AG04450 (cell line): Measurements from ENCODE around the gene RGCC. TPM values are rescaled to one million over a fixed set of nuclear protein-coding genes. Genes with fewer than 3 reads are reported as not detected.
"Not testable (repeated sequence)": the region's sequence is repeated elsewhere in the genome, so short reads cannot be mapped to it uniquely, and the experiment has no call there.

Experiments
- CTCF ChIA-PET: fragments of 300-600, 350-600 bp; formaldehyde crosslinking; extraction: SDS; loops from one replicate; lab custom pipeline; 2022; ENCODE audit warnings: antibody characterized with exemption, inconsistent platforms; lab: Charles Lee
- POLR2A ChIA-PET: fragments of 350-600 bp; formaldehyde crosslinking; extraction: SDS; loops from one replicate; lab custom pipeline; 2021; ENCODE audit warnings: antibody characterized with exemption, inconsistent platforms; lab: Yijun Ruan, JAX
- DNase-seq: peaks from one replicate; pipeline ENCODE4 v3.0.0-alpha.2; 2011; ENCODE audit warnings: low read depth, low spot score
- H3K27ac ChIP-seq: one replicate; pipeline ENCODE4 v1.5.1; 2012; ENCODE audit warnings: low read depth, low read length, control low read depth
- H3K27me3 ChIP-seq: one replicate; pipeline ENCODE4 v1.6.0; 2012; ENCODE audit warnings: low read length; ENCODE audit not compliant: control insufficient read depth, insufficient read depth
- H3K4me3 ChIP-seq: 2 replicates; pipeline ENCODE4 v1.5.1; 2011; ENCODE audit warnings: mild to moderate bottlenecking, low read depth, low read length, control low read depth
- H3K9me3 ChIP-seq: 2 replicates; pipeline ENCODE4 v1.5.1; 2012; ENCODE audit warnings: low read length; ENCODE audit not compliant: control insufficient read depth, insufficient read depth
- polyA plus RNA-seq: library from polyadenylated mRNA; depleted of rRNA; stranded (reverse); fragments of >200 nt; gene quantifications from 2 replicates; pipeline ENCODE4 v1.2.3, GENCODE V29; 2011
- TF ChIP-seq, protein P1 (sequence below): IDR thresholded peaks from 2 replicates; pipeline ENCODE4 v1.5.1; 2011; ENCODE audit warnings: low read depth, low read length, control low read depth, inconsistent platforms

Gene RGCC
- polyA plus RNA-seq, 1 experiment: 141 TPM

DNA sequence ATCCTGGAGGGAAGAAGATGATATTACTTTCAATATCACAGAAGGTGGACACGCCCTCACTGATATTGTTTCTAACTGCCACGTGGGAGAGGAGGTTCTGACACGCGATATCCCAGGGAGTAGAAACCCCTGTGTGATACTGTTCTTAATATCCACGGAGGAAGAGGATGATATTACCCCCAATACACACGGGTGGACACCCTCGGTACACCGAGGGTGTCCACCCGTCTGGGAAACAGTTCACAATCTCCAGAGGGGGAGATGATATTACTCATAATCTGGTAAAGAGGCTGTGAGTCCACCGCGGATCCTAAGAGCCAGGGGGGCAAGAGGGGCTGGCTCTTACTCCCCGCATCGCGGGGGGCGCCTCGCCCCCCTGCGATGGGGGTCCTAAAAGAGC, 29.7 kb upstream of the RGCC start:
- TF ChIP-seq, protein P1, sequence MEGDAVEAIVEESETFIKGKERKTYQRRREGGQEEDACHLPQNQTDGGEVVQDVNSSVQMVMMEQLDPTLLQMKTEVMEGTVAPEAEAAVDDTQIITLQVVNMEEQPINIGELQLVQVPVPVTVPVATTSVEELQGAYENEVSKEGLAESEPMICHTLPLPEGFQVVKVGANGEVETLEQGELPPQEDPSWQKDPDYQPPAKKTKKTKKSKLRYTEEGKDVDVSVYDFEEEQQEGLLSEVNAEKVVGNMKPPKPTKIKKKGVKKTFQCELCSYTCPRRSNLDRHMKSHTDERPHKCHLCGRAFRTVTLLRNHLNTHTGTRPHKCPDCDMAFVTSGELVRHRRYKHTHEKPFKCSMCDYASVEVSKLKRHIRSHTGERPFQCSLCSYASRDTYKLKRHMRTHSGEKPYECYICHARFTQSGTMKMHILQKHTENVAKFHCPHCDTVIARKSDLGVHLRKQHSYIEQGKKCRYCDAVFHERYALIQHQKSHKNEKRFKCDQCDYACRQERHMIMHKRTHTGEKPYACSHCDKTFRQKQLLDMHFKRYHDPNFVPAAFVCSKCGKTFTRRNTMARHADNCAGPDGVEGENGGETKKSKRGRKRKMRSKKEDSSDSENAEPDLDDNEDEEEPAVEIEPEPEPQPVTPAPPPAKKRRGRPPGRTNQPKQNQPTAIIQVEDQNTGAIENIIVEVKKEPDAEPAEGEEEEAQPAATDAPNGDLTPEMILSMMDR: no peak
- peaks cover 3% of the 10 kb centered on the region for H3K27me3 ChIP-seq
- peaks cover 13% of the 10 kb centered on the region for H3K9me3 ChIP-seq
- H3K27ac ChIP-seq: no peak overlapping the region
- POLR2A ChIA-PET: no interaction called here
- CTCF ChIA-PET: no interaction called here
- no peak for DNase-seq
- no peak overlapping the region for H3K4me3 ChIP-seq

DNA sequence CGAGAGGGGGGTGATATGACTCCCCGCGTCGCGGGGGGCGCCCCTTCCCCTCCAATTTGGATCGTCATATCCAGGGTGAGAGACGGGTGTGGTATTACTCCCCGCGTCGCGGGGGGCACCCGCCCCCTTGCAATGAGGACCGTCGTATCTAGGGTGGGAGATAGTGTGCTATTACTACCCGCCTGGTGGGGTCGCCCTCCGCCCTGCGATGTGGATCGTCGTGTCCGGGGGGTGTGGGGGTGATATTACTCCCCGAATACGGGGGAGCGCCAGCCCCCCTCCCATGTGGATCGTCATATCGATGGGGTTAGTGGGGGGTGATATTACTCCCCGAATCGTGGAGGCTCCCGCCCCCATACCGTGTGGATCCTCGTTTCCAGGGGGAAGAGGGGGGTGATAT, 29.2 kb upstream of the RGCC start:
- Histone ChIP-seq H3K27ac (no peak overlapping the region), H3K4me3 (no peak overlapping the region), H3K9me3 (peaks cover 13% of the 10 kb centered on the region), H3K27me3 (peaks cover 3% of the 10 kb centered on the region)
- ChIA-PET POLR2A (no interaction called here), CTCF (no interaction called here)
- TF ChIP-seq, protein P1: no peak
- no peak for DNase-seq

GRCh38 chr13:41434030-41434429, 23.3 kb upstream of the RGCC start:
- DNase-seq, POLR2A ChIA-PET, CTCF ChIA-PET, H3K4me3 ChIP-seq, H3K9me3 ChIP-seq, H3K27me3 ChIP-seq, H3K27ac ChIP-seq: not testable (repeated sequence)

GRCh38 chr13:41434831-41435520, 22.4 kb upstream of the RGCC start:
- Histone ChIP-seq H3K27me3 (no peaks in the 10 kb centered on the region), H3K9me3 (no peaks in the 10 kb centered on the region), H3K4me3 (no peak overlapping the region), H3K27ac (no peak overlapping the region)
- TF ChIP-seq, protein P1: no peak
- POLR2A ChIA-PET: no interaction called here
- CTCF ChIA-PET: no interaction called here
- no peak for DNase-seq

- TF ChIP-seq, protein P1: no peak
- CTCF ChIA-PET: no interaction called here
- H3K27ac ChIP-seq: no peak overlapping the region
- H3K9me3 ChIP-seq: no peaks in the 10 kb centered on the region
- no peak for DNase-seq
- POLR2A ChIA-PET: no interaction called here
- no peak overlapping the region for H3K4me3 ChIP-seq
- H3K27me3 ChIP-seq: no peaks in the 10 kb centered on the region
Measured at GRCh38 chr13:41443969-41444368, 13.4 kb upstream of the RGCC start.
